HG03469 (cell line): ENCODE data around the gene TRABD2B.

Source experiments
- ATAC-seq: cut with Tn5 transposase; IDR thresholded peaks from one replicate; pipeline ENCODE4 v1.9.1; 2021; ENCODE audit warnings: mild to moderate bottlenecking, moderate library complexity, moderate number of reproducible peaks; ENCODE audit not compliant: unreplicated experiment

TRABD2B gene

GRCh38 chr1:47764461-47765046 is 232.6 kb downstream of the TRABD2B start:
- ATAC-seq = no peak

DNA sequence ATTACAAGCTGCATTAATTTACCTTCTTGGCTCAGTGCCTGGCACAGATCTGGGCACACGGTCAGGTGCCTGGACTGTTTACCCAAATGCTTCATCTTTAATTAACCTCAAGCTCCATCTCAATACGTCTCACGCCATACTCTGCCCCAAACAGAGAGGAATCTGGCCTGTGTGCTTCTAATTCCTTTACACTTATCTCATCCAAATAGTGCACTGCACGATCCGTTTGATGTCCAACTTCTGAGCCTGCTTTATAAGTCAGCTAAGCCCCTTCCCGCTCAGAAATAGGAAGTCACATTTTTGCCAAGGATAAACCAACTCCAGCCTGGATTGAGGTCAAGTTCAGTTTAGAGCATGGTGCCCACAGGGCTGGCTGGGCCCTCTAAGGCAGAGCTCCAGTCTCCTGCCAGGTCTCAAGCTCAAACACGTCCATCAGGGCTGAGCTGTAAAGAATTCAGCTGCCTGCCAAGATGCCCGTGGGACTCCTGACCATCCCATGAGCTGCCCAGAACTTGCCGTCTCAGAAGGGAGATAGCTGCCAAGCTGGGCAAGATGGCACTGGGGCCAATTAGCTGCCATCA is 233.5 kb downstream of the TRABD2B start:
- ATAC-seq = no peak

DNA sequence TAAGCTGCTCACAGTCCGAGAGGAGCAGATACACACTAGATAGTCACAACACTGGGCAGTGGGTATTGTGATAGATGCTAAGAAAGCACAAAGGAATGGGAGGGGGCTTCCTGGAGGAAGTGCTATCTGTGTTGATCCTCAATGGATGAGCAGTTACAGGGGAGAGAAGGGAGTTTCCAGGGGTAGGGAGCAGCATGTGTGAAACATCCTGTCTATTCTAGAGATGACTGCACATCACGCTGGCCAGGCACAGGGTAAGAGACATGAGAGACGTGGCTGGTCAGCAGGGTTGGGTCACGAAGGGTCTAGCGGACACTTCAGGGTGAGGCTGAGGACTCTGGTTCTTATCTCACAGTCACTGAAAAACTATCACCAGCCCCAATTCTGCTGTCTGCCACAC is 235.2 kb downstream of the TRABD2B start:
- no peak for ATAC-seq

DNA sequence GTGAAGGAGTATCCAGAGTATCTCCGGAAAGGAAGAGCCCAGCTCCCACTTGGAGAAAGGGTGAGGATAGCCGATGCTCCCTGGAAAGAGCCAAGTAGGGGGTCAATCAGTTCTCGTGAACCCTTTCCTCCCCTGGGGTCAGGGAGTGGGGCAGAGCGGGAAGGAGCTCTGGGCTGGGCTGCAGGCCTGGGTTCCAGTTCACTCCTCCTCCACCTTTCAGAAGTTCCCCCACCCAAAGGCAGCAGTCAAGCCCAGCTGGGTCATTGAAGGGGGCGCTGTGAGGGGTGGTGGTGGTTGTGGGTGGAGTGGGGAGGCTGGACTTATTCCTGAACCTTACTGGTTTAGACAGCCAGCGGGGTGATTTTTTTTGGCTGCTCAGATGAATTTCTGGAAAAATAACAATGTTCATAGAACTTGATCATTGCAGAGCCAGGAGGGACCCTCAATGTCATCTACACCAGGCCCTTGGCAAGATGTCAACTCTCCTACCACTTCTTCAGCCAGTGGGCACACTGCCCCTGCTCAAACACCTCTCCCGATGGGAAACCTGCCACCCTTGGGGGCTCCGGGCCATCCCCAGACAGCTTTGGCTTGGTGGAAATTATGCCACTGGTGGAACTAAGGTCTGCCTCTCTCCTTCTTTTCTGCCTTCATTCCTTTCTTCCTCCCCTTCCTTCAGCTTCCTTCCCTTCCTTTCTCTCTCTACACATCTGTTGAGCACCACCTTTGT is 235.8 kb downstream of the TRABD2B start:
- ATAC-seq = no peak

DNA sequence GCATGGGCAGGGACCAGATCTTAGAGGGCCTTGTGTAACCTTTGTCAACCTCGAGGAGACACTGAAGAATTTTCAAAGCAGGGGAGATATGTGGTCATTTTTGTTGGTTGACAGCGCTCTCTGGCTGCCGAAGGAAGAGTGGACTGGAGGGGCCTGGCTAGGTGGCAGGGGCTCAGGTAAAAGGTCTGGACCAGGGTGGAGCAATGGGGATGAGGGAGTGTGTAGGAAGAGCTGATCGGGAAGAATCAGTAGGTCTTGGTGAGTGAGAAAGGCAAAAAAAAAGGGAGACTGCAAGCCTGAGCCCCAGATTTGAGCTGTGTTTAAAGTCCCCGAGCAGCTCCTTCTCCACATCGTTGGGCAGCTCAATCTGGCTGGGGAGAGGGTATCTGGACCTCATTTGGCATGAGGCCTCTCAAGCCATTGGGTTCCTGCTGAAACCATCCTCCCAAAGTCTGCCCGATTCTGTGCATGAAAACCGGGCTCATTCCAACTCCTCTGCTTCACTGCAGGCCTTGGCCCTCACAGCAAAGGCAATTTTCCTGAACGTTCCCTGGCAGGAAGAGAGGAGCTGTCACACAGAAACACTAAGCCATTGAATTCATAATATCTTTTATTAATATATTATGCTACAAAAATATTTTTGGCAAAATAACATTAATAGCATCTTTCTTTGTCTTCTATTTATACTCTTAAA is 237.1 kb downstream of the TRABD2B start:
- no peak for ATAC-seq

DNA sequence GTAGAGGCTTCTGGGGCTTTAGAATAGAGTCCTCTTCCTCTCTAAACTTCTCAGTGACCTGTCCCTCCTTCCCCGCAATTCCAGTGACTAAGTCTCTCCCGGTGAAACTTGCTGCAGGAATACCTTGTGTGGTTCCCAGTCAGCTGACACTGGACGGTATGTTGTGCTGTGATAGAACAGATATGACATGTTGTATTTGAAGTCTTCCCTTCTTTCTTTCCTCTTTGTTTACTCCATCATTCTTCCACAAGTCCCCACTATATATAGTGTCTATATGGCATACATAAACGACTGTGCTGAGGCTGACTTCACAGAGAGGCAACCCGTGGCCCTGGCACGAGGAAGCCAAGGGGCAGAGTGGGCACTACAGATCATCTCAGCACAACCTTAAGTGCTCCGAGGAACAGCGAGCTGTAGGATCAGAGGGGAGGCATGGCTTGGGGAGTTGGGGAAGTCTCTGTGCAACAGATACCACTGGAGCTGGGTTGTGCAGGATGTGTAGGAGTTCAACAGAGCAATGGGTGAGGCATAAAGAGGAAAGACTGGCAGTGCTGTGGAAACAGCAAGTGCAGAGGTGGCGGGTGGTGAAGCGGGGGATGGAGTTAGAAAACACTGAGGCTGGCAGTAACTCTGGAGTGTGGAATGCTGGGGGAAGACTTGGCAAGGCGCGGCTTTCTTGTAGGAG is 237.8 kb downstream of the TRABD2B start:
- ATAC-seq = no peak

- ATAC-seq = no peak
Measured at GRCh38 chr1:47758341-47759250, 238.6 kb downstream of the TRABD2B start.

GRCh38 chr1:47757226-47757975 is 239.8 kb downstream of the TRABD2B start:
- no peak for ATAC-seq

DNA sequence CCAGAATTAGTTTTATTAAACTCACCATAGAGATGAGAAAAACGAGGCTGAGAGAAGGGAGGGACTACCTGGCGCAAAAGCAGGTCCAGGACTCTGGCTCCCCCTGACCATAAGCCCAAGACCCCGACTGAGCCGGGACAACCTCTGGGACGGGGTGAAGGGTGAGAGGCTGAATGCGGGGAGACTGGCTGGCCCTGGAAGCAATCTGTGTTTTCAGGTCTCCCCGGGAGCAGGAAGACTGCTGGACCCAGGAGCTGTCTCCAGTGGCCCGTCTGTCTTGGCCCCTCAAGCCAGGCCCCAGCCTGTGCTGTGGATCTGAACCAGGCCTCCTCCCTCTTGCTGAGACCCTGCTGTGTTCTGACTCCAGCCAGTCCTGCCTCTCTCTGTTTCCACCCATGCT is 240.8 kb downstream of the TRABD2B start:
- no peak for ATAC-seq

- ATAC-seq = no peak
Measured at GRCh38 chr1:47756006-47756405, 241.2 kb downstream of the TRABD2B start.

- no peak for ATAC-seq
Measured at GRCh38 chr1:47755101-47755990, 241.8 kb downstream of the TRABD2B start.

- no peak for ATAC-seq
Measured at GRCh38 chr1:47754221-47754620, 243.0 kb downstream of the TRABD2B start.

GRCh38 chr1:47753808-47754207 is 243.4 kb downstream of the TRABD2B start:
- peak; percentile 72 for ATAC-seq

DNA sequence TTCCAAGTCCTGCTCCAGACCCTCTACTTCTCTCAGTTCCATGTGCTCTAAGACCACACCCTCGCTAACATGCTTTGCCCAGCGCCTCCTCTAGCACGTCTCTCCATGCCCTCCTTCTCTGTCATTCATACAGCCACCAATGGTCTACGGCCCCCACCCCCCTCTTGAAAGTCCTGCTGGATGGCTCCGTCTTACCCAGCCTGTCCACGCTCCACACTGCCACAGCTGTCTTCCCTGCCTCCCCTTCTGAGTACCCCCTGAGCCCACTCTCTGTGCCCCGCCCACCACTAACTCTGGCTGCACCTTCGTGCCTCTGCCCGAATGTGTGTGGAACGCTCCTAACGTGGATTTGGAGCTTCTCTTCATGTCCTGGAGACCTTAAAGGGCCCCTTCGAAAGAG is 244.6 kb downstream of the TRABD2B start:
- ATAC-seq = no peak

DNA sequence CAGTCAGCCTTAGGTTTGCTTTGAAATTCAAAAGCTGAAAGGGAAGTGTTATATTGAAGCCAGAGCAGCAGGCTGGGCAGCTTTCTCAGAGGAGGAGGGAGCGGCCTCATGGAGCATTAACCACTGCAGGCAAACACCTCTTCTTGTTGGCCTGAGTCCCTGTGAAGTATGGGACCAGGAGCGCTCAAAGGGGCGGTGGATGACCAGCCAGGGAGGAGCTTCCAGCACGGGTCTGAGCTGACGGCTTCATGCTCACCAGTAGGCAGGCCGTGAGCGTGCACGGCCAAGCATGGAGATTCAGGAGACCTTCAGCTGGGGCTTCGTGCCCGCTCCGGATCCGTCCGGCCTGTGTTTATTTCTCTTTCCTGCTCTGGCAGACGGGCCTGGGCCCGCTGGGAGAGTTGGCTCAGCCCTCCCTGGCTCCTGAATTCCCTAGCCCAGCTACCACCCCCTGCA is 245.2 kb downstream of the TRABD2B start:
- no peak for ATAC-seq

GRCh38 chr1:47751193-47751592 is 246.0 kb downstream of the TRABD2B start:
- ATAC-seq = no peak

GRCh38 chr1:47745715-47746609 is 251.2 kb downstream of the TRABD2B start:
- no peak for ATAC-seq
